ENCODE measurements around the gene RASA4B.
"Not testable (repeated sequence)": the region's sequence is repeated elsewhere in the genome, so short reads cannot be mapped to it uniquely, and the experiment has no call there.

- not testable (repeated sequence) for TF ChIP-seq POLR2AphosphoS5, POLR2A (IDR thresholded peaks at IDR 0.05)
Observed at GRCh38 chr7:102490529-102491075, 27.0 kb downstream of the RASA4B start.

All from stomach (tissue), 4 donors.